ENCODE results near the gene TUBAL3. TPM values are rescaled to one million over a fixed set of nuclear protein-coding genes. Genes with fewer than 3 reads are reported as not detected.

TUBAL3 gene
- total RNA-seq (2022; extraction: Qiagen RNA extraction; ENCODE audit: low read depth) = 0.22 to 0.45 TPM (median 0.33 TPM) in 5 replicates

DNA sequence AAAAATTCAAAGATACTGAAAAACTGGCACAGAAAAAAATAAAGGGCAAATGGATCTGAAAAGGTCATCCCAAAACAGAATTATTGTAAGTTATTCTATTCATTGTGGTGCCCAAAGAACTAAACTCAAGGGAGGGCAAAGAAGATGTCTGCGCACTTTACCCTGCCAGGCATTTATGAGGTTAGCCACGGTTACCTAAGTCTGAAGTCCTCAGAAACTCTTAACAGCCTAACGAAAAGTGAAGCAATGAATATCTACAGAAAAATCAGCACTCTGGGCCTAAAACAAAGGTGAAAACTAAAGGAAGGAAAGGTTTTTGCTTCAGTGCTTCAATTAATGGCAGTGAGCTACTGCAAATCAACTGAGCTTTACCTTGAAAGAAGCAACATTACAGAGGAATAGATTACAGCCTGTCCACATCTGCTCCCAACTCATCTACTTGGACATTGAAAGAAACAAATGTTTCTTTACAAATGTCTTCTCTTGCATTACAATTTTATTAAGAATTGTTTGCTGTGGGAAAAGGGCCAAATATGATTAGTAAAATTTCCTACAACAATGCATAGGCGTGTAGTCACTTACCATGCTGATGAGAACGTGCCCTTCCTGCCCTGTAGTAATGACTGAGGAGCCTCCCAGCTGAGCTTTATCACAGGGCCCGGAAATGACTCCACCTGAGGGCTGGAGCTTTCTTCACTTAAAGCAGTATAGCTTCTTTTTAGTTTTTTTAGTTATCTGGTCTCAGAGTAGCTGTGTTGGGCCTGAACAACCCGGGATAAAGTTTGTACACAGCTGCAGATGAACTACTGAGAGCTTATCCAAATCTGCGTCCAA is at the start of gene TUBAL3:
Gene TUBAL3, minus strand, starts transcription at position 621 of the 834 bp plus-strand sequence. Its CDS starts 36 bp downstream, at position 585.

DNA sequence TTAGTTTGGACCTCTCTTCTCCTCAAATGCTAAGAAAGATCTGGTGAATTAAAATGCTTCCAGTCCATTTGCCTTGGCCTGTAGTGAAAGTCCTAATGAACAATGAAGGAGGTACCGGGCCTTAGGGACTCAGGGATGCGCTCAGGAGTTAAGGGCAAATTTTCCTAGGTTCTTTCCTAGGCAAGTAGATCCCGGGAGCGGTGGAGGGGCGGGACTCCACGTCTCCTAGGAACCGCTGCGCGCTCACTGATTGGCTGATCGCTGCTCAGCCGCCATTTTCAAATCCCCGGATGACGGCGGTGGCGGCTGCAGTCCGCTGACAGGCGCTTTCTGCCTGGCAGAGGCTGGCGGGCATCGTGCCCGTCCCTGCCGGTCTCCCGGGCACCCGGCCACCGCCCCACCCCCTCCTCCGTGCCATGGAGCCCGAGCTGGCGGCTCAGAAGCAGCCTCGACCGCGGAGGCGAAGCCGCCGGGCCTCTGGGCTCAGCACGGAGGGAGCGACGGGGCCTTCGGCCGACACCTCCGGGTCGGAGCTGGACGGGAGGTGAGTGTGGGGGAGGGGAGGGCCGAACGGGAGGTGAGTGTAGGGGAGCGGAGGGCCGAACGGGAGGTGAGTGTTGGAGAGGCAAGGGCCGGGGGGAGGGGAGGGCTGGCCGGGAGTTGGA is 7.8 kb upstream of the TUBAL3 start, which contains the start of gene NET1:
Gene NET1, plus strand, starts transcription at position 281 of the 665 bp plus-strand sequence. Its CDS starts 136 bp downstream, at position 417.

DNA sequence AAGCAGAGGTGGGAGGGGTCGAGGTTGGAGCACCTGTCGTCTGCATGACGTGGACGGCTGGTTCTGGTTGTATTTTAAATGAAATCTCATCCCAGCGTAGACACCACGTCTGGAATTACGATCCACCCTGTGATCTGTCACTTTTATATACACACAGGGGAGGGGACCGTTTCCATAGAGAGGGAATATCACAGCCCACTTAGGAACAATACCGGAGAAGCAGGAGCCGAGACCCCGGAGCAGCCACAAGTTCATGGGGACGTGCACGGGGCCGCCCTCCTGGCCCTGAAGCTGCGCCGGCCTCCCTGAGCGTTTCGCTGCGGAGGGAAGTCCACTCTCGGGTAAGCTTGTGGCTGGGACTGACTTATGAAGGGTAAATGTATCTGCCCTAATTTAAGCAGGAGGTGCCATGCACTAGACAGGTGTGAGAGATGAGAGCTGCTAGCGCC is 39.7 kb downstream of the TUBAL3 start, which contains the start of gene UCN3:
Gene UCN3, plus strand, starts transcription at position 77 of the 449 bp plus-strand sequence. CDS start 8,755 bp downstream, outside the sequence.

Other genes starting within 250 kb of the TUBAL3 start
- gene AKR1C8, start 219.7 kb downstream of the TUBAL3 start, total RNA-seq (2022; extraction: Qiagen RNA extraction; ENCODE audit: low read depth) = 0.29 TPM in 1 of 5 replicates, not detected in the others
- gene AKR1C4, start 208.0 kb downstream of the TUBAL3 start, total RNA-seq (2022; extraction: Qiagen RNA extraction; ENCODE audit: low read depth) = 0.27 to 0.50 TPM (median 0.32 TPM) in 4 of 5 replicates, not detected in the other
- not detected in 5 replicates for gene UCN3, start 39.9 kb downstream of the TUBAL3 start, total RNA-seq (2022; extraction: Qiagen RNA extraction; ENCODE audit: low read depth)
- gene NET1, start 7.7 kb upstream of the TUBAL3 start, total RNA-seq (2022; extraction: Qiagen RNA extraction; ENCODE audit: low read depth) = 46.9 to 64.4 TPM (median 52.0 TPM) in 5 replicates
- gene CALML5, start 94.7 kb upstream of the TUBAL3 start, total RNA-seq (2022; extraction: Qiagen RNA extraction; ENCODE audit: low read depth) = not detected in 5 replicates
- gene CALML3, start 120.1 kb upstream of the TUBAL3 start, total RNA-seq (2022; extraction: Qiagen RNA extraction; ENCODE audit: low read depth) = not detected in 5 replicates

All from A549 treated with ZK216348 at 1 μM for 4 hours (cell line).